ENCODE data around the gene ABLIM2. TPM values are rescaled to one million over a fixed set of nuclear protein-coding genes. Genes with fewer than 3 reads are reported as not detected.
A peak's percentile ranks its signal among the peaks of the same experiment; 100 is the strongest.

ABLIM2 gene
- total RNA-seq, 2 experiments from 2014 or later, result 0.58 to 0.64 TPM

DNA sequence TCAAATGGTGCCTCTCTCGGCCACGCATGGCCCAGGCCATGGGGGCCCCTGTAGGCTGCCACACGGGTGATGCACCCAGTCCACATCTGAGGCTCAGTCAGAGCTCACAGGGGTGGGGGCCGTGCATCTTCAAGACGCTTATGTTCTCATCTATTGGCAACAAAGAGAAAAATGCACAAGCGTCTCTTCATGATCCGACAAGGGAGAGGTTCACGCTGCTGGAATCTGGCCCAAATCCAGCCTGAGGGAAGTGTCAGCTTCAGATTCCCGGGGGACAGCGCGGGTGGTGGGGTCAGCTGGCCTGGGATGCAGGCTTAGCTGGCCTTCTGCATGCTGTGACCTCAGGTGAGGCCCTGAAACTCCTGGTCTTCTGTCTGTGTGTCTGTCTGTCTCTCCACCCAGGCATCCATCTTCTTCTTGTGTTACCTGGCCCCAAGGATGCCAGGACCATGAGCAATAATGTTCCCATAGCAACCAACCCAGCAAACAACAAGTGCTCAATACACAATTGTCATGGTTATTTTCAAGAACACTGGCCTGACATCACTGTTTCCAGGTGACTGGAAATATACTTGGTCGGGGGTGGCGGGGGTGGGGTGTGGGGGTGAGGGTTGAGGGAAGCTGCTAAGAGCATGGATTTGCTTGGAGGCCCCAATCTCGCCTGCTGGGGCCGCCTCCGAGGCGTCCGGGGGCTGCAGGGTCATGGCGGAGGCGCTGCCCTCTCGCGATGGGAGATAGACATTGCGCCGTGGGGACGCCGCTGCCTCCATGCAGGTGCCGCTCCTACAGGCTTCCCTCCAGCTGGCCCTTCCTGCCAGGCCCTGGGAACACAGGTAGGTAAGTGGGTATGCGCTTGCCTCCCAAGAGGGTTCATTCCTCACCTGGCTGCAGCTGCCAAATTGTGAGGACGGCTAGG lies 48.3 kb downstream of the ABLIM2 start:
- no peaks in the 10 kb centered on the region for H3K9me3 Mint-ChIP-seq (ENCODE audit: low read depth)
- no peak overlapping the region for H3K27ac Mint-ChIP-seq
- intact Hi-C loops (cut with DNase I, micrococcal nuclease), result no loop called here
- ATAC-seq (peak; percentile 71), DNase-seq (peak; percentile 47)
- H3K4me3 Mint-ChIP-seq, result no peak overlapping the region
- CTCF ChIA-PET, result interaction anchor here (0.5 kb wide), 1 partner anchor 258 kb away, joined by 3 read pairs; no protein-coding TSS in a partner anchor
- no peaks in the 10 kb centered on the region for H3K36me3 Mint-ChIP-seq (ENCODE audit: low read depth)
- POLR2A ChIA-PET, result no interaction called here
- no peaks in the 10 kb centered on the region for H3K4me1 Mint-ChIP-seq
- no peaks in the 10 kb centered on the region for H3K27me3 Mint-ChIP-seq

DNA sequence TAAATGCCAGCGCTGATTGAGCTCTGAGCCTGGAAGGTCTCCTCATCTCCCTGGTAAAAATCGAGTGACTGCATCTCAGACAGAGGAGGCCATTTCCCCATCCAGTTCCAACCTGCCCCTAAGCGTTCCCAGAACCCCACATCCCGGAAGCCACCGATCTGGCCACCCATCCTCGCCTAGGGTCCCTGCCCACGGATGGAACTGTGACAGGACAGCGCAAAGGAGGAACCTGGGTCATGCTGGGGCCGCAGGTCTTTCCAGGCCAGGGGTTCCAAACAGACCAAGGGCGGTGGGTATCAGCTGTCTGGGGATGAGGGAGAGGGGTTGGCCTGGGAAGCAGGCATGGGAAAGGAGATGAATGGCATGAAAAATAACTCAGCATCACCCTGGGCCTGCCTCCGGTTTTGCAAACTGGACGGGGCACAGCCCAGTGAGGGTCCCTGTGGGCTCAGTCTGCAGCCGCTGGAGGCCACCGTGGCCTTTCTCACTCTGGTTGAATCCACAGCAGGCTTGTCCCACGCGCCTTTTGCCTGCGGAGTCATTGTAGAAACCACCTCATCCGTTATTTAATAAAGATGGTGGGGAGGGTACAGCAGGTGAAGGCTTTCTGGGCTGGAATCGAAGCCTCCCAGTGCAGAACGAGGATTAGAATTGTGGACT lies 49.1 kb downstream of the ABLIM2 start:
- ATAC-seq (no peak), DNase-seq (no peak)
- no peak overlapping the region for H3K27ac Mint-ChIP-seq
- POLR2A ChIA-PET, result no interaction called here
- intact Hi-C loops (cut with DNase I, micrococcal nuclease), result no loop called here
- H3K36me3 Mint-ChIP-seq (ENCODE audit: low read depth), result no peaks in the 10 kb centered on the region
- H3K4me3 Mint-ChIP-seq, result no peak overlapping the region
- CTCF ChIA-PET, result no interaction called here
- no peaks in the 10 kb centered on the region for H3K27me3 Mint-ChIP-seq
- no peaks in the 10 kb centered on the region for H3K9me3 Mint-ChIP-seq (ENCODE audit: low read depth)
- H3K4me1 Mint-ChIP-seq, result no peaks in the 10 kb centered on the region

DNA sequence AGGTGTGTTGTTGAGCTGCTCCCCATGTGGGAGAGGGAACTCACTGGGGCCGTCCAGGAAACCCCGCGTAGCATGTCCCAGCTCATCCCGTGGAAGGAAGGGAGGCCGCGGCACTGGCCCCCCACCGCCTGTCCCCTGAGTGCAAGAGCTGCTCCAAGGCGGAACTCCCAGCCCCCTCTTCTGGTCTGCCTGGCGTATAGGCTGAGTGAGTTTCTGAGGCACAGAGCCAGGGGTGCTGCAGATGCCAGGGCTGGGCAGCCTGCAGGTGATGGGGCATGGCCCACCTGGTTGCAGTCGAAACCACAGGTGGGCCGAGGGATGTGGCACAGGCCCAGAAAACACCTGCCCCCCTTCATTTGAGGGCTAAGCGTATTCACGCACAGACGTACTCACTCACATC lies 49.6 kb downstream of the ABLIM2 start:
- no peaks in the 10 kb centered on the region for H3K4me1 Mint-ChIP-seq
- no peak overlapping the region for H3K4me3 Mint-ChIP-seq
- intact Hi-C loops (cut with DNase I, micrococcal nuclease), result no loop called here
- ATAC-seq (no peak), DNase-seq (no peak)
- ChIA-PET CTCF (no interaction called here), POLR2A (no interaction called here)
- H3K27ac Mint-ChIP-seq, result no peak overlapping the region
- no peaks in the 10 kb centered on the region for H3K36me3 Mint-ChIP-seq (ENCODE audit: low read depth)
- H3K27me3 Mint-ChIP-seq, result no peaks in the 10 kb centered on the region
- no peaks in the 10 kb centered on the region for H3K9me3 Mint-ChIP-seq (ENCODE audit: low read depth)

DNA sequence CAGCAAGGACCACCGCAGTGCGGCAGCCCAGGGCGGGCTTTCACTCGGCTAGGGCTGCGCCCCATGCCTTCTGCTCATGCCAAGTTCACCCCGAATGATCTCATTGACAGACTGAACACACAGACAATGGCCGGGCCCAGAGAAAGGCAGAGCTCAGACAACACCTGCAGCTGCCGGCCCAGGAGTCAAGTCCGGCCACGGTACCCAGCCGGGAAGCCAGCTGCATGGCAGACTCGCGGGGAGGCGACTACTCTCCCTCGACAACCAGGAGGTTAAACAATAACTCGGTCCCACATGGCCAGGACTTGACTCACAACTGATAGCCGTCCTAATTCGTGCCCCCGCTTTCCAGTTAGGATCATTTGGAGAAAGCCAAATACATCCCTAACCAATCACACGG lies 50.4 kb downstream of the ABLIM2 start:
- Mint-ChIP-seq H3K9me3 (ENCODE audit: low read depth) (no peaks in the 10 kb centered on the region), H3K27me3 (no peaks in the 10 kb centered on the region), H3K27ac (no peak overlapping the region), H3K4me3 (no peak overlapping the region), H3K36me3 (ENCODE audit: low read depth) (no peaks in the 10 kb centered on the region), H3K4me1 (no peaks in the 10 kb centered on the region)
- CTCF ChIA-PET, result no interaction called here
- DNase-seq (no peak), ATAC-seq (no peak)
- intact Hi-C loops (cut with DNase I, micrococcal nuclease), result no loop called here
- POLR2A ChIA-PET, result no interaction called here

GRCh38 chr4:8107146-8107657 lies 51.4 kb downstream of the ABLIM2 start:
- no peak for DNase-seq
- CTCF ChIA-PET, result interaction anchor here (0.6 kb wide), 1 partner anchor 151 kb away, joined by 4 read pairs; no protein-coding TSS in a partner anchor
- intact Hi-C loops (cut with DNase I, micrococcal nuclease), result no loop called here
- H3K9me3 Mint-ChIP-seq (ENCODE audit: low read depth), result no peaks in the 10 kb centered on the region
- POLR2A ChIA-PET, result no interaction called here
- H3K27me3 Mint-ChIP-seq, result no peaks in the 10 kb centered on the region
- H3K27ac Mint-ChIP-seq, result no peak overlapping the region
- no peak for ATAC-seq
- no peaks in the 10 kb centered on the region for H3K4me1 Mint-ChIP-seq
- no peaks in the 10 kb centered on the region for H3K36me3 Mint-ChIP-seq (ENCODE audit: low read depth)
- no peak overlapping the region for H3K4me3 Mint-ChIP-seq

DNA sequence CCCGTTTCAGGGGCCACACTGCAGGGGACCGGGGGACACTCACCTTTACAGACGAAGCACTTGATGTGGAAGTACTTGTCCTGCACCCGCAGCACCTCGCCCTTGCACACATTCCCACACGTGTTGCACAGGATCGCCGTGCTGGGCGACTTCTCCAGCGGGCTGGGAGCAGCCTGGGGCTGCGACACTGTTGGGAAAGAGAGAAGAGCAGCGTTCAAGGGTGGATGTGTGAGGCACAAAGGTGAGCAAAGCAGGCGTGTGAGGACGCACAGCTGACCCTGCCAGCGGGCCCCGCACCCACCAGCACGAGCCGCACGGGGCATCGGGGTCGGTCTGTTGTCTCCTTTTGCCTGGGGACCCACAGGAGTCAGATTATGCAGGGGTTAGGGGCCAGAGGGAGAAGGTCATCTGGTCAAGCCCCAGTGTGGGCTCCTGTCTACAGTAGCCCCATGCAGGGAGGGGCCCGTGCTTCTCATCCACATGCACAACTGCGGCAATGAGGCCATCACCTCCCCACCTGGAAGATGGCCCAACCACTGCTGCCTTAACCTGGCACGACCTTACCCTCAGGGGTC lies 52.1 kb downstream of the ABLIM2 start:
- H3K4me1 Mint-ChIP-seq, result no peaks in the 10 kb centered on the region
- intact Hi-C loops (cut with DNase I, micrococcal nuclease), result no loop called here
- no peaks in the 10 kb centered on the region for H3K36me3 Mint-ChIP-seq (ENCODE audit: low read depth)
- ATAC-seq, result no peak
- no peak overlapping the region for H3K27ac Mint-ChIP-seq
- DNase-seq, result no peak
- H3K4me3 Mint-ChIP-seq, result no peak overlapping the region
- POLR2A ChIA-PET, result no interaction called here
- H3K9me3 Mint-ChIP-seq (ENCODE audit: low read depth), result no peaks in the 10 kb centered on the region
- CTCF ChIA-PET, result no interaction called here
- H3K27me3 Mint-ChIP-seq, result no peaks in the 10 kb centered on the region

DNA sequence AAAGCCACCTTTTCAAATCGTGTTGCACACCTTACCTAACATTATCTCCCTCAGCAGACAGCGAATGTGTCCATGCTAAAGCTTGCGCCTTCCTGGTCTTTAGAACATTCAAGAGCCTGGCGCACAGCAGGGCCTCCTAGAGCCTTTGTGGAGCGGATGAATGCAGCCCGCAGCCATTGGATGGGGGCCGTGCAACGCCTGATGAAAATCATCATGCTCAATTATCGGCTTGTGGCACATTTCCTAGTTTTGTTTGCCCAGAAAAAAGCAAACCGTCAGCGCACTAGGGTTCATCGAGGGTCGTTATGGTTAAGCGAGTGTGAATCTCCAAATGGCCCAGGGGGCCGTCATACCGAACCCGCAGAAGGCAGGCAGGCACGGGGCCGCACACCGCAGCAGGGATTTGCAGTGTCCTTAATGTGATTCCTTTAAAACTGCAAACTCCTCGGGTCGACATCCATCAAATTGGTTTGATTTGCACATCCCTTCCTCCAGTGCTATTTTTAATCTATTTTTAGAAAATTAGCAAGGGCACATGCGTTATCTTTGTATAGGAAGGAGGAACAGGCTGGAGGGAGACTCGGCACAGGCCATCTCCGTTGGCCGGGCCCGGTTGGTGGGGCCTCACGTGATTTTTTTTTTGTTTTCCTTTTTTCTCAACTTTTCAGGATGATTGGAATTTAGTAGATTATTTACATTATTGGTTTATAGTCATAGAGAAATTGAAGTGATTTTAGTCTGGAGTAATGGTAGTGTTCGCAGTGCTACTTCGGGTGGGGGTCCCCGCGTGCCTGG lies 53.1 kb downstream of the ABLIM2 start:
- DNase-seq, result no peak
- Mint-ChIP-seq H3K4me3 (no peak overlapping the region), H3K9me3 (ENCODE audit: low read depth) (no peaks in the 10 kb centered on the region), H3K27me3 (no peaks in the 10 kb centered on the region), H3K36me3 (ENCODE audit: low read depth) (no peaks in the 10 kb centered on the region), H3K4me1 (no peaks in the 10 kb centered on the region), H3K27ac (no peak overlapping the region)
- ChIA-PET CTCF (no interaction called here), POLR2A (no interaction called here)
- intact Hi-C loops (cut with DNase I, micrococcal nuclease), result no loop called here
- no peak for ATAC-seq

- H3K27me3 Mint-ChIP-seq, result no peaks in the 10 kb centered on the region
- ATAC-seq (no peak), DNase-seq (no peak)
- H3K27ac Mint-ChIP-seq, result no peak overlapping the region
- H3K9me3 Mint-ChIP-seq (ENCODE audit: low read depth), result no peaks in the 10 kb centered on the region
- CTCF ChIA-PET, result no interaction called here
- H3K4me3 Mint-ChIP-seq, result no peak overlapping the region
- no peaks in the 10 kb centered on the region for H3K36me3 Mint-ChIP-seq (ENCODE audit: low read depth)
- intact Hi-C loops (cut with DNase I, micrococcal nuclease), result no loop called here
- POLR2A ChIA-PET, result no interaction called here
- no peaks in the 10 kb centered on the region for H3K4me1 Mint-ChIP-seq
Measured at GRCh38 chr4:8104491-8105305, 53.9 kb downstream of the ABLIM2 start.

DNA sequence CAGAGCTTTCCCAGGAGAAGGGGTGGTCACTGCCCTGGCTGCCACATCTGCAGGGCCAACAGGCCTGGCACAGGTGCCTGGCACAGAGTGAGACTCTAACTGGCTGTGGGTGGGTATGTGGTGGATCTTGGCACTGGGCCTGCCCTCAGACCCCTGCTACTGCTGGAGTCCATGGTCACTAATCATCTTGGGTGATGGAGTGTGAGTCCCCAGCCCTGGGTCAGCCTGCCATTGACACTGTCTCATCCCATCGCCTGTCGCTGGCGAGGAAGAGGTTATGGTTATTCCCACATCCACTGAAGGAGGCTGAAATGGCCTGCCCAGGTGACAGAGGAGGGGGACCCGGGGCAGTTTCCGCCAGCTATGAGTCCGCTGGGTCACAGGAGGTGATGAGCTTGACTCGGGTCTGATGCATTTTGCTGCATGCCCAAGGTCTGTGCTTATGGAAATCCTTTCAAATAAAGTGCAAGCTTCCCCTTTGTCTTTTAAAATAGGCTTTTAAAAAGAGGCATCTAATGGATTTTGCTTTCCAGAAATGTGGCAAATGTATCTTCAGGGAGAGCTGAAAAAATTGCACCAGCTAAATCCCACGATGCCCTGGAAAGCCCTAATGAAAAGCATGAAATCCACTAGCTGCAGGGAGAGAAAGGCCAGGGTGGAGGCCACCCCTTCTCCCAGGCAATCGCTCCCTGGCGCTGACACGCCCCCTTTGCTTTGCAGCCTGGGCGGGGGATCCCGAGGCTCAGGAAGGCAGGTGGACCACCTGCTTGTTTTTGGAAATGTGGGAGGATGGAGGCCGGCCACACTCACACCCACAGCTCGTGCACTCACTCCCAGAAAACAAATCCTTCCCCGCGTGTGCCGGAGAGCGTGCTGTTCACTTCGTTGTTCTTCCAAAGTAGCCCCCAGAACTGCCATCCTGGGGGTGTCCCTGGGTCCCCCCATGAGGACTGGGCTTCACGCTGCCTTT lies 54.9 kb downstream of the ABLIM2 start:
- no peaks in the 10 kb centered on the region for H3K4me1 Mint-ChIP-seq
- no peak for DNase-seq
- H3K4me3 Mint-ChIP-seq, result no peak overlapping the region
- ATAC-seq, result no peak
- no peaks in the 10 kb centered on the region for H3K36me3 Mint-ChIP-seq (ENCODE audit: low read depth)
- POLR2A ChIA-PET, result no interaction called here
- intact Hi-C loops (cut with DNase I, micrococcal nuclease), result no loop called here
- H3K27me3 Mint-ChIP-seq, result no peaks in the 10 kb centered on the region
- no peak overlapping the region for H3K27ac Mint-ChIP-seq
- CTCF ChIA-PET, result no interaction called here
- H3K9me3 Mint-ChIP-seq (ENCODE audit: low read depth), result no peaks in the 10 kb centered on the region

- H3K27ac Mint-ChIP-seq, result no peak overlapping the region
Measured at GRCh38 chr4:8102831-8103230, 55.8 kb downstream of the ABLIM2 start.

More at GRCh38 chr4:8102831-8103230, 55.8 kb downstream of the ABLIM2 start:
- Mint-ChIP-seq H3K4me1 (no peaks in the 10 kb centered on the region), H3K4me3 (no peak overlapping the region), H3K9me3 (ENCODE audit: low read depth) (no peaks in the 10 kb centered on the region), H3K36me3 (ENCODE audit: low read depth) (no peaks in the 10 kb centered on the region), H3K27me3 (no peaks in the 10 kb centered on the region)
- CTCF ChIA-PET, result no interaction called here
- no peak for ATAC-seq
- intact Hi-C loops (cut with DNase I, micrococcal nuclease), result no loop called here
- POLR2A ChIA-PET, result no interaction called here
- DNase-seq, result no peak

Data from activated CD4-positive, alpha-beta T cell treated with anti-CD3 and anti-CD28 coated beads for 36 hours (primary cell).